Activated T-cell treated with anti-CD3 and anti-CD28 coated beads, Interleukin-2, amount 50 U/mL, for 1 hour (primary cell): Measurements from ENCODE around the gene NXPE3.

Source experiments
- DNase-seq: peaks from one replicate; pipeline ENCODE4 v3.0.0-alpha.2; 2020

NXPE3 gene

GRCh38 chr3:101803173-101803782 is 24.3 kb downstream of the NXPE3 start:
- no peak for DNase-seq

GRCh38 chr3:101803939-101804338 is 24.9 kb downstream of the NXPE3 start:
- DNase-seq: no peak

DNA sequence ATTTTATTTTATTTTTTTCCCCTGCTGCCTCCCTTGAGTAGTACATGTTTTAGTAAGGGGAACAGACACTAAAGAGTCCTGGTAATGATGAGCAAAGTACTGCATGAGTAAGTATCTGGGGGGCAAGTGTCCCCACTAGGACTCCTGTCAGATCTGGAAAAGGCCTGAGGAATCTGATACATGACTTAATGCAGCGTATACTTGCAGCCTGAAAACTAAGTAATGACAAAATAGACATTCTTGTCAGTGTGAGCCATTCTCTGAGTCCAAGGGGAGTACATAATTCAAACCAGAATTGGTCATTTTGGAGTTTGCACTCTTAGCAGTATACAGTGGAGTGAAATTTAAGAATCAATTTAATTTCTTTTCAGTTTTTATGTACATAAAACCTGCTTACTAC is 27.5 kb downstream of the NXPE3 start:
- no peak for DNase-seq

DNA sequence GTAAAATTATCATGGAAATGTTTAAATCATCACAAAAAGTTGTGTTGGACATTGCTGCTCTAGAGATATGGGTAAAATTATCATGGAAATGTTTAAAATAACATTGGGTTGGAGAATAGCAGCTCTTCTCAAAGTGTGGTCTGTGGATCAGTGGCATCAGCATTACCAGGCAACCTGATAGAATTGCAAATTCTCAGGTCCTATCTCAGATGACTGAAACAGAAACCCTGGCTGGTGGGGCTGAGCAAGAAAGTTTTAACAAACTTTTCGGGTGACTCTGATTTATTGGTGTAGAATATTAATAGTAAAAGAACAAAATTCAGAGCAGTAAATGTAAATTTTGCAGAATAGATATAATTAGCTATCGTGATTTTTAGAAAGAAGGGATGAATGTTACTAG is 28.9 kb downstream of the NXPE3 start:
- no peak for DNase-seq

DNA sequence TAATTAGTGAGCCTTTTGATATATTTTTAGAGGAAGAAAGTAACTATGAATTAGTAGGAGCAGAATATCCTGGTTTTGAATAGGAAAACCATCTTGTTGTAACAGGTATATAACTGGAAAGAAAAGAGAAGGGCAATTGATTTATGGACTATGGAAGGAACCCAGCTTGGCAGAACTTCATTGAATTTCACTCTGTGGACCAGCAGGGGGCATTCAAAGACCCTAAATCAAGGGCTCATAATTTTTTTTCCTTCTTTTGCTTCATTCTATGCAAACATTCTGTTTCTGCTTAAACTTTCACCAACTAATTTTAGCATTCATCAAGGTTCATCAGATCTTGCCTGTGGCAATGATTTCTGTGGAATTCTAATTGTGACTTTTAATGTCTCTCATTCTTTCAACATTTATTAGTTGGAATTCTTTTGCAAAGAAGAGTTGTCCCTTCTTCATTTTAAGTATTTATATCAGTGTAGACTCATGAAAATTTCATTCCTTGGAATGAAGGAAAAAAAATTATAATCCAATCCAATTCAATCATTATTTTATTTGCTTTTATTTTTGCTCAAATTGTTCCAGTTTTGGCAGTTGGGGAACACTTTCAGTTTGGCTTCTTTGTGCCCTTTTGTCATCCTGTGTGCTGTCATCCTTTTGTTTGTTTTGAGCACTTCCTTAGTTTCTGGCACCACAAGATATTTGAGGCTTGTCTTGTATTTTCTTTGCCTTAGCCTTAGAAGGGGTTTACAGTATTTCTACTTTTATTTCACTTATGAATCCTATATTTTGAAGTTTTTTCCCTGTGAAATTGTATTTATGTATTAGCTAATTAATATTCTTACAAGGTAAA is 30.4 kb downstream of the NXPE3 start:
- DNase-seq: no peak

- no peak for DNase-seq
Observed at GRCh38 chr3:101810022-101810418, 31.0 kb downstream of the NXPE3 start.

GRCh38 chr3:101811875-101812274 is 32.9 kb downstream of the NXPE3 start:
- DNase-seq: no peak

DNA sequence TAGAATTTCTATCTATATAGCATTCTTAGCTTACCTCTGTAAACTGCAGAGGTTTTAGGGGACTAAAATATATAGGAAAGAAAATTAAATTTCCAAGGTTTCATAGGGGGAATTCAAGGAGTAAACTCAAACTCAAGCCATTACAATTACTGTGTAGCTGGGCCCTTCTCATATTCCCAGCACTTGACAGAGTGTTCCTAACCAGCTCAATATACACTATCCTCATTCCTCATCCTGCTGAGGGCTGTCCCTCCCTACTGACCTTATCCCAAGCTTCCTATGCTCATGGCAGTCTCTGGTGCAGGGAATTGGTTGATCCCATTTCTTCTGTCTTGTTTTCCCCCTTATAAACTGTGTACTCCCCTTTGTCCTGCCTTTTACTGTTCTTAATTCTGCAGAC is 33.9 kb downstream of the NXPE3 start:
- DNase-seq: no peak

- no peak for DNase-seq
Observed at GRCh38 chr3:101813817-101814440, 34.9 kb downstream of the NXPE3 start.

DNA sequence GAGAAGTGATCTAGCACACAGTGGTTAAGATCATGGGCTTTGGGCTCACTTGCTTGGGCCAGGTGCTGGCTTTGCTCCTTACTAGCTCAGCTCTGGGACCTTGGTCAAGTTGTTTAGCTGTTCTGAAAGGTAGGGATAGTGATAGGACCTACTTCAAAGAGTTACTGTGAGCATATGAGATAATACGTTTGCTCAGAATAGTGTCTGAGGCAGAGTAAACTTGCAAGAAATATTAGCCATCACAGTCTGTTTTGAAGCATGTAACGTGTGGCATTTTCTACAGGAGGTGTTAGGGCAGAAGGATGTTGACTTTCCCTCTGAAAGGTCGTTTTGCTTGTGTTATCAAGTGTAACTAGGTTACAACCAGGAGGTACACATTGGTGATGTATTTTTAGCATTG is 35.8 kb downstream of the NXPE3 start:
- no peak for DNase-seq

DNA sequence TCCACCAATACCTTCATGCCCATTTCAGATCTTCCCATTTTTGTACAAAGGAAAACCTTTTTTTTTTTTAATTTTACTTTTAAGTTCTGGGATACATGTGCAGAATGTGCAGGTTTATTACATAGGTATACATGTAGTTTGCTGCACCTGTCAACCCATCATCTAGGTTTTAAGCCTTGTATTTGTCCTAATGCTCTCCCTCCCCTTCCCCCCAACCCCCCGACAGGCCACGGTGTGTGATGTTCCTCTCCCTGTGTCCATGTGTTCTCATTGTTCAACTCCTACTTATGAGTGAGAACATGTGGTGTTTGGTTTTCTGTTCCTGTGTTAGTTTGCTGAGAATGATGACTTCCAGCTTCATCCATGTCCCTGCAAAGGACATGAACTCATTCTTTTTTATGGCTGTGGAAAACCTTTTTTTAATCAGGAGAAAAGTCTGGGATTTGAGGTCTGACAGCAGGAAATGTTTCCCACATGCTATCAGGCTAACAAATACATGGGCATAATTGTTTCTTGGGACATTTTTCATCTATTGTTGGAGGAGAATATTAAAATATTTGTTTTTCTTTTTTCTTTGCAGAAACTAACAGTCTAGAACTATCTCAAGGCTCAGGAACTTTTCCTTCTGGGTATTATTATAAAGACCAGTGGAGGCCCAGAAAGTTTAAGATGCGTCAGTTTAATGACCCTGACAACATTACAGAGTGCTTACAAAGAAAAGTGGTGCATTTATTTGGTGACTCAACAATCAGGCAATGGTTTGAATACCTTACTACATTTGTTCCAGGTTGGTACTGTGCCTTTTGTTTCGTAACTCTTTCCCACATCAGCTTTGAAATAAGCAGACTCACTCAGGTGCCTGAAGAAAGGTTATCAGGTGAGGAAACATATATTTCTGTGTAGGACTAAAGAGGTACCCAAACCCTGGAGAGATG is 37.5 kb downstream of the NXPE3 start:
- DNase-seq: no peak

GRCh38 chr3:101817992-101818391 is 39.0 kb downstream of the NXPE3 start:
- no peak for DNase-seq

GRCh38 chr3:101819649-101820206 is 40.7 kb downstream of the NXPE3 start:
- no peak for DNase-seq

GRCh38 chr3:101821503-101821902 is 42.5 kb downstream of the NXPE3 start:
- no peak for DNase-seq

GRCh38 chr3:101823525-101823924 is 44.5 kb downstream of the NXPE3 start:
- no peak for DNase-seq

DNA sequence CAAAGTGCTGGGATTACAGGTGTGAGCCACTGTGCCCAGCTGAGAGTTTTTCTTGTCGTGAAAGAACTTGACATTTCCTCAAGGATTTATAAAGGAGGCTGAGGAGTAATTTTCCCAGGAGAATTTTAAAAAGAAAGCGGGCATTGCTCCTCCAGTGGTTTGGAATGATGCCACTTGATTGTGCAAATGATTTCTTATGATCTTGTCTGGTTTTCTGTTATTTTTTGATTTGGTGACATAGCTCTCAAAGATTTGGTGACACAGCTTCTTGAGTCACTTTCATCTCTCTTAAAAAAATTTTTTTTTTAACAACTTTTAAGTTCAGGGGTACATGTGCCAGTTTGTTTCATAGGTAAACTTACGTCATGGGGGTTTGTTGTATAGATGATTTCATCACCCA is 45.7 kb downstream of the NXPE3 start:
- no peak for DNase-seq

DNA sequence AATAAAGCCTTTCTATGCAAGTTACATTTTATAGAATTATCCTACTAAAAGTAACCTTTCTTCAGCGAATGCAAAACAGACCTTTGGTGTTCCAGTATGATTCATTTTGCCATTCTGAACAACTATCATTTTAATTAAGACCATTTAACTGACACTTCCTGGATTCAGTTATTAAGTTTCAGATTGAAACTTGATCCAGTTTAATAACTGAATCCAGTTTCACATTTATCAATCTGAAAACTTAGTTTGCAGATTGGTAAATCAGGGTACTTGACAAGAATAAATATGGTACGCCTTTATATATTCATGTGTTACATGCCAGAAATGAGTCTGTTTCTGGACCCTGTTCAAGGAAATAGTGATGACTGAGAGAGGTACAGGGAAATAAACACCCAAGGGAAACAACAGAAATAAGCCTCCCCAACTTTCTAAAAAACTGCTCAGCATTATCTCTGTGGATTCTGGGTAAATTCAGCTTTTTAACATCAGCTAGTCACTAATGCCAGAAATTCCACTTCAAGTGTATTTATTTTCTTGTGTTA is 47.0 kb downstream of the NXPE3 start:
- no peak for DNase-seq

DNA sequence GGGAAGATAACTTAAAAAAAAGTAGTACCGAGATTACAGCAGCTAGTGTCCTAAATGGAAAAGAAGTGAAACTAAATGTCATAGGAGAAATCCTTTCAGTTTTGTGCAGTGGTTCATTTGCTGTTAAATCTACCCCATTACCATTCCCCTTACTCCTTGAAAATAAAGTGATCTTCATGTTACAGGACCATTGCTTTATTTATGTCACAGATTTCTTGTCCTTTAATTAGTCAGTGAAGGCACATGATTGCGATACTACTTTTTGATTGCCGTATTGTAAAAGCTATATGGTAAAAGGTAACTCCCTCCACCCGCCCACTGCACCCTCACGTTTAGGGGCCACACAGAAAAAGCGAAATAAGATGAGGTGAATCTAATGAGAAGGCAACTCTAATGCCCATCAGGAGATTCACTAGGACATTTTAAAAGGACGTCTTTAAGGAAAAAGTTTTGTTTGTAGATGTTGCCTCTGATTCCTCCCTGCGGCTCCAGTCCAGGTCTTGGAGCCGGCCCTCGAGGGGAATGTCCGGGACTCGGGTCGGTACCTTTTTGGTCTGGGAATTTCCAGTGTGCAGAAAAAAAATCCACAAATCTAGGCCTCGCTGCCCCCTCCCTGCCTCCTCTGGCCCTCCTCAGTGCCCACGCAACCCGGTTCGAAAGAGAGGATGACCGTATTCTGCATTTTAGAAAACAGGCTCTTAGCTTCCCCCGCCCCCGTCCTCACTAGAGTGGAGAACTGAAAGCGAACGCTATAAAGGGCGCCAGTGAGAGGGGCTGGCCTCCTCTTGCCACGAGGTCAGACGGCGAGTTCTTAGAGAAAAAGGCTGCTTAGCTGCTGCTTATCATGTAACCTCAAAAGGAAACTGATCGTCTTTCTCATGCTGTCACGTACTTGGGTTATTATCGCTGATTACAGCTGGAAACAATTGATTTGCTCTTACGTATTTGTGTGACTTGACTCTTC is 48.5 kb downstream of the NXPE3 start:
- DNase-seq: peak; percentile 74

DNA sequence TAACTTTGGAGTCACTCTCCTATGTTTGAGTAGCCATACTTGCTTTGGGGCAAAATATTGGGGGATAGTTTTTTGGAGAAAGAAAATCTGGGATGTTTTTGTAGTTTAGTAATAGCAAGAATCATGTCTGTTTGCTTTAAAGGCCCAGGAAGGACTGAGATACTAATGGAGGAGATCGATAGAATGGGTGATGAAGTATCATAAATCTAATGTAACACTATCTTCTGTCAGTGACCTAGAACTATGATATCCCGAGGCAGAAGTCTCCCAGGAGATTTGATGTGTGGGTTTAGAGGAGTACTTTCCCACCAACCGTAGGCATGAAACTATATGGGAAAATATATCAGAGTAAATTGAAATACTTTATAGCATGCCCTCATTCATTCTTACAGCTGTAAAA is 49.3 kb downstream of the NXPE3 start:
- DNase-seq: no peak

- peak; percentile 58 for DNase-seq
Observed at GRCh38 chr3:101828691-101829436, 49.9 kb downstream of the NXPE3 start.
